ENCODE results near the gene FAM171A1. TPM values are rescaled to one million over a fixed set of nuclear protein-coding genes. Genes with fewer than 3 reads are reported as not detected.

FAM171A1 gene
- total and polyA plus RNA-seq, 2 of the 13 experiments (the other 11 are each of a cell fraction or from before 2014, with no cell fraction given) = 21.5 to 34.7 TPM

DNA sequence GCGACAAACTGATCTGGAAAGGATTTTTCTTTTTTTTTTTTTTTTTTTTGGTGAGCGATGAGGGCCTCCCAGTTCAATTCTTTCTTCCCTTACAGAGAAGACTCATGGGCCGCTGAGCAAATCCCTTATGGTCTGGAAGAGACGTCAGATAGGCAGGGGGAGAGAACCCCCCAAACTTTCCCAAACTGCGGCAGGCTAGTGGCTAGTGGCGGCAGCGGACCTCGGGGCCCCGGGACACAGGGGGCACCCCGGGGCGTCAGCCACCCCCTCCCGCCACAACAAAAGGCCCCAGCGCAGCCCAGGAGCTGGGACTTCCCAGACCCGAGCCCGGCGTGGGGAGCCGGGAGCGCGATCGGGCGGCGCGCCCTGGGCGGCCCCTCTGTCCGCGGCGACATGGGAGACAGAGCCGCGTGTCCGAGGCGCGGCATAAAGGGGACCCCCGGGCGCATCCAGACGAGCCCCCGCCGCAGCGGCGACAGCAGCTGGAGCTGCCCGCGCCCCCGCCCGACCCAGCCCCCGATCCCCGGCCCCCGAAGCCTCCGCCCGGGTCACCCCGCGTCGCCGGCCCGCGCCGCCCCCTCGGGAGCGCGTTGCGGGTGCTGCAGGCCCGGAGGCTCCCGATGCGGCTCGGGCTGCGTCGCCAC lies 755 bp downstream of the FAM171A1 start (continued):
- no peak for TF ChIP-seq HCFC1 (IDR thresholded peaks at IDR 0.05; ENCODE audit: low read depth, low read length)
- no peak for TF ChIP-seq ZNF766 (CRISPR knock-in tag; IDR thresholded peaks at IDR 0.05; ENCODE audit: borderline replicate concordance)
- no peak for TF ChIP-seq FOXA1 (IDR thresholded peaks at IDR 0.05)
- no peak for TF ChIP-seq FOXA1 (CRISPR knock-in tag; IDR thresholded peaks at IDR 0.05)
- TF ChIP-seq ZNF790 (CRISPR knock-in tag; IDR thresholded peaks at IDR 0.05; ENCODE audit: borderline replicate concordance) = 0 out of 2 replicates have a peak, but pooled peaks have one; percentile 30
- TF ChIP-seq ZNF777 (CRISPR knock-in tag; IDR thresholded peaks at IDR 0.05) = peak; percentile 44; the same call in 1 of the 2 replicates
- 0 out of 2 replicates have a peak, but pooled peaks have one; percentile 31 for TF ChIP-seq ZFP36L1 (CRISPR knock-in tag; IDR thresholded peaks at IDR 0.05)
- TF ChIP-seq ZNF143 (CRISPR knock-in tag; IDR thresholded peaks at IDR 0.05) = no peak
- TF ChIP-seq TRIM24 (CRISPR knock-in tag; IDR thresholded peaks at IDR 0.05) = no peak
- TF ChIP-seq ASH2L (IDR thresholded peaks at IDR 0.05; ENCODE audit: insufficient read length, low read depth, low read length) = no peak
- no peak for TF ChIP-seq ZFP1 (CRISPR knock-in tag; IDR thresholded peaks at IDR 0.05)
- TF ChIP-seq ZNF75D (CRISPR knock-in tag; IDR thresholded peaks at IDR 0.05; ENCODE audit: borderline replicate concordance) = no peak
- no peak for TF ChIP-seq ATM (IDR thresholded peaks at IDR 0.05; ENCODE audit: borderline replicate concordance)
- no peak; the same call in 1 of the 2 replicates for TF ChIP-seq HOXA5 (CRISPR knock-in tag; IDR thresholded peaks at IDR 0.05)
- TF ChIP-seq GABPB1 (CRISPR knock-in tag; IDR thresholded peaks at IDR 0.05) = peak; percentile 5; the same call in 1 of the 2 replicates
- no peak for TF ChIP-seq CBX1 (IDR thresholded peaks at IDR 0.05; ENCODE audit: low read depth)
- TF ChIP-seq ZNF589 (CRISPR knock-in tag; conservative IDR thresholded peaks at IDR 0.05) = no peak
- TF ChIP-seq, protein P1, sequence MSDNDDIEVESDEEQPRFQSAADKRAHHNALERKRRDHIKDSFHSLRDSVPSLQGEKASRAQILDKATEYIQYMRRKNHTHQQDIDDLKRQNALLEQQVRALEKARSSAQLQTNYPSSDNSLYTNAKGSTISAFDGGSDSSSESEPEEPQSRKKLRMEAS (IDR thresholded peaks at IDR 0.05) = no peak
- TF ChIP-seq, protein P2, sequence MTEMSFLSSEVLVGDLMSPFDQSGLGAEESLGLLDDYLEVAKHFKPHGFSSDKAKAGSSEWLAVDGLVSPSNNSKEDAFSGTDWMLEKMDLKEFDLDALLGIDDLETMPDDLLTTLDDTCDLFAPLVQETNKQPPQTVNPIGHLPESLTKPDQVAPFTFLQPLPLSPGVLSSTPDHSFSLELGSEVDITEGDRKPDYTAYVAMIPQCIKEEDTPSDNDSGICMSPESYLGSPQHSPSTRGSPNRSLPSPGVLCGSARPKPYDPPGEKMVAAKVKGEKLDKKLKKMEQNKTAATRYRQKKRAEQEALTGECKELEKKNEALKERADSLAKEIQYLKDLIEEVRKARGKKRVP (CRISPR knock-in tag; IDR thresholded peaks at IDR 0.05) = no peak
- TF ChIP-seq ZNF34 (CRISPR knock-in tag; IDR thresholded peaks at IDR 0.05; ENCODE audit: borderline replicate concordance) = no peak
- TF ChIP-seq, protein P3, sequence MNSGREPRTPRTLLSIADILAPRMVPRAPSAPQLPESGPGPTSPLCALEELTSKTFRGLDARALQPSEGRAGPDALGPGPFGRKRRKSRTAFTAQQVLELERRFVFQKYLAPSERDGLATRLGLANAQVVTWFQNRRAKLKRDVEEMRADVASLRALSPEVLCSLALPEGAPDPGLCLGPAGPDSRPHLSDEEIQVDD (CRISPR knock-in tag; IDR thresholded peaks at IDR 0.05; ENCODE audit: borderline replicate concordance) = 0 out of 2 replicates have a peak, but pooled peaks have one; percentile 27
- no peak for TF ChIP-seq ZNF816 (CRISPR knock-in tag; IDR thresholded peaks at IDR 0.05; ENCODE audit: borderline replicate concordance)
- TF ChIP-seq, protein P4, sequence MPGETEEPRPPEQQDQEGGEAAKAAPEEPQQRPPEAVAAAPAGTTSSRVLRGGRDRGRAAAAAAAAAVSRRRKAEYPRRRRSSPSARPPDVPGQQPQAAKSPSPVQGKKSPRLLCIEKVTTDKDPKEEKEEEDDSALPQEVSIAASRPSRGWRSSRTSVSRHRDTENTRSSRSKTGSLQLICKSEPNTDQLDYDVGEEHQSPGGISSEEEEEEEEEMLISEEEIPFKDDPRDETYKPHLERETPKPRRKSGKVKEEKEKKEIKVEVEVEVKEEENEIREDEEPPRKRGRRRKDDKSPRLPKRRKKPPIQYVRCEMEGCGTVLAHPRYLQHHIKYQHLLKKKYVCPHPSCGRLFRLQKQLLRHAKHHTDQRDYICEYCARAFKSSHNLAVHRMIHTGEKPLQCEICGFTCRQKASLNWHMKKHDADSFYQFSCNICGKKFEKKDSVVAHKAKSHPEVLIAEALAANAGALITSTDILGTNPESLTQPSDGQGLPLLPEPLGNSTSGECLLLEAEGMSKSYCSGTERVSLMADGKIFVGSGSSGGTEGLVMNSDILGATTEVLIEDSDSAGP (CRISPR knock-in tag; IDR thresholded peaks at IDR 0.05; ENCODE audit: borderline replicate concordance) = peak; percentile 30; the same call in 1 of the 2 replicates
- TF ChIP-seq ZIK1 (CRISPR knock-in tag; IDR thresholded peaks at IDR 0.05; ENCODE audit: borderline replicate concordance, low read depth) = no peak
- no peak for TF ChIP-seq REPIN1 (CRISPR knock-in tag; IDR thresholded peaks at IDR 0.05; ENCODE audit: borderline replicate concordance, low read depth)
